Glutamatergic neuron (in vitro differentiated cells): ENCODE measurements around the gene ITPK1. TPM values are rescaled to one million over a fixed set of nuclear protein-coding genes. Genes with fewer than 3 reads are reported as not detected.
A peak's percentile ranks its signal among the peaks of the same experiment; 100 is the strongest.

Experiments used
- DNase-seq: peaks from one replicate; pipeline ENCODE4 v3.0.0; 2022
- H3K27ac Mint-ChIP-seq: one replicate; pipeline ENCODE4 v1.8.0; 2020; ENCODE audit warnings: mild to moderate bottlenecking, mixed read lengths, inconsistent platforms; ENCODE audit not compliant: unreplicated experiment
- H3K27me3 Mint-ChIP-seq: one replicate; pipeline ENCODE4 v1.8.0; 2020; ENCODE audit warnings: mild to moderate bottlenecking, moderate library complexity, mixed read lengths, inconsistent platforms; ENCODE audit not compliant: unreplicated experiment
- H3K36me3 Mint-ChIP-seq: one replicate; pipeline ENCODE4 v1.8.0; 2020; ENCODE audit warnings: mild to moderate bottlenecking, mixed read lengths, inconsistent platforms; ENCODE audit not compliant: unreplicated experiment
- H3K4me1 Mint-ChIP-seq: one replicate; pipeline ENCODE4 v1.8.0; 2020; ENCODE audit warnings: mild to moderate bottlenecking, low read depth, mixed read lengths, inconsistent platforms; ENCODE audit not compliant: unreplicated experiment
- H3K4me3 Mint-ChIP-seq: one replicate; pipeline ENCODE4 v1.8.0; 2020; ENCODE audit warnings: mild to moderate bottlenecking, mixed read lengths, inconsistent platforms; ENCODE audit not compliant: unreplicated experiment
- H3K9me3 Mint-ChIP-seq: one replicate; pipeline ENCODE4 v1.8.0; 2020; ENCODE audit warnings: mild to moderate bottlenecking, moderate library complexity, mixed read lengths, inconsistent platforms; ENCODE audit not compliant: unreplicated experiment
- total RNA-seq: library from RNA; stranded (reverse); fragmentation: NEBNext Ultra II Directional; extraction: Animal tissue kit (Norgen Biotek cat#: 25700); gene quantifications from one replicate; pipeline ENCODE4 v1.2.1, GENCODE V29; 2021; ENCODE audit not compliant: unreplicated experiment
- TF ChIP-seq, protein P1 (sequence below): fragments of 200-600 bp; sonication (generic); IDR thresholded peaks from one replicate; pipeline ENCODE4 v1.5.0; 2021; ENCODE audit not compliant: partially characterized antibody, unreplicated experiment

ITPK1 gene
- total RNA-seq, 1 donor from 2014 or later, result 132 TPM

DNA sequence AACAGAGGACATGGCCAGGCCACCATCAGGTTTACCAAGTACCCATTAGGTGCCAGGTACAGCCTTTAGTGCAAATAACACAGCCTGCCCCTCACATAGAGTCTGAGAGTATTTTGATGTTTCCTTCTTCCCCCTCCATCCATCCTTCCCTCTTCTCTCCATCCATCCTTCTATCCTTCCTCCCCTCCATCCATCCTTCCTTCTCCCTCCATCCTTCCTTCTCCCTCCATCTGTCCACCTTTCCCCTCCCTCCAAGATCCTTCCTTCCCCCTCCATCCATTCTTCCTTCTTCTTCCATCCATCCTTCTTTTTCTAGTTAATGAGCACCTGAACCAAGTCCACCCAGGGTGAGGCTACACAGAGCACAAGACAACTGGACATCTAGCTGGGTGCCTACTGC lies 39.8 kb downstream of the ITPK1 start:
- Mint-ChIP-seq H3K27ac (no peak overlapping the region), H3K27me3 (peaks cover 12% of the 10 kb centered on the region), H3K4me3 (no peak overlapping the region), H3K36me3 (no peaks in the 10 kb centered on the region), H3K4me1 (peaks cover 34% of the 10 kb centered on the region), H3K9me3 (peaks cover 9% of the 10 kb centered on the region)
- TF ChIP-seq, protein P1, sequence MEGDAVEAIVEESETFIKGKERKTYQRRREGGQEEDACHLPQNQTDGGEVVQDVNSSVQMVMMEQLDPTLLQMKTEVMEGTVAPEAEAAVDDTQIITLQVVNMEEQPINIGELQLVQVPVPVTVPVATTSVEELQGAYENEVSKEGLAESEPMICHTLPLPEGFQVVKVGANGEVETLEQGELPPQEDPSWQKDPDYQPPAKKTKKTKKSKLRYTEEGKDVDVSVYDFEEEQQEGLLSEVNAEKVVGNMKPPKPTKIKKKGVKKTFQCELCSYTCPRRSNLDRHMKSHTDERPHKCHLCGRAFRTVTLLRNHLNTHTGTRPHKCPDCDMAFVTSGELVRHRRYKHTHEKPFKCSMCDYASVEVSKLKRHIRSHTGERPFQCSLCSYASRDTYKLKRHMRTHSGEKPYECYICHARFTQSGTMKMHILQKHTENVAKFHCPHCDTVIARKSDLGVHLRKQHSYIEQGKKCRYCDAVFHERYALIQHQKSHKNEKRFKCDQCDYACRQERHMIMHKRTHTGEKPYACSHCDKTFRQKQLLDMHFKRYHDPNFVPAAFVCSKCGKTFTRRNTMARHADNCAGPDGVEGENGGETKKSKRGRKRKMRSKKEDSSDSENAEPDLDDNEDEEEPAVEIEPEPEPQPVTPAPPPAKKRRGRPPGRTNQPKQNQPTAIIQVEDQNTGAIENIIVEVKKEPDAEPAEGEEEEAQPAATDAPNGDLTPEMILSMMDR, result no peak
- DNase-seq, result no peak

DNA sequence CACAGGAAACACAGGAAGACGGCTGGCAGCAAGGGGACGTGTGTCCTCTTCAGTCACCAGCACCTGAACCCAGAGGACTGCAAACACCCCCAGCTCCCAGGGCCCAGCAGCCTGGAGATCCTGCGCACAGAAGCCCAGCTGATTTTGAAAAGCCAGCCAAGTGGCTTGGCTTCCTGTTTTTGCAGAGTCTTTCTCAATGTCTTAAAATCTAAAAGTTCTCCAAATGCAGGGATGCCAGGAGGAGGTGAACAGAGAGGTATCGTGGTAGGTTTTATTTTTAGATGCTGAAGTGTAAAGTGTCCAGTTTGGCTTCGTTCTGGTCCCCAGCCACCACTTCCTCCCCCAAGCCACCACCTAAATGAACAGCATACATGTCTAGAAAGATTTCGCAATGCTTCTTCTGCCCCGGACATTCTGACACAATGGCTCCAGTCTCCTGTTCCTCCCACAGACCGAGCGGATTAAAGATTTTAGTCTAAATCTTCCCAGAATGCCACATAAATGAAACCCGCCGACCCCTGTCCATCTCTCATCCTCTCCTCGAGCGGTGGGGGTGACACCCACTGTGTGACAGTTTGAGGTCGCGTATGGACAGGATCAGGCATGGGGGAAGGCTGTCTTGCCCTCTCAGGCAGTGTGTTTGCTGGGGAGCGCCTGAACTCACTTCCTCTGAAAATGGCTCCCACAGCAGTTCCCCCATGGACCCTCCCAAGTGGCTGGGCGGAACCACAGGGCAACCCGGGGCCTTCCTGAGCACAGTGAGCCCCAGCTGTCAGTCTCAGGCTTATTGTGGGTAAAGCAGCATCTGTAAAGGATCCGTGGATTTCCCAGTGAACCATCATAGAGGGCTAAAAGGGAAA lies 41.6 kb downstream of the ITPK1 start:
- Mint-ChIP-seq H3K27me3 (peaks cover 14% of the 10 kb centered on the region), H3K4me3 (no peak overlapping the region), H3K27ac (no peak overlapping the region), H3K36me3 (no peaks in the 10 kb centered on the region), H3K9me3 (peaks cover 12% of the 10 kb centered on the region), H3K4me1 (peaks cover 45% of the 10 kb centered on the region)
- TF ChIP-seq, protein P1, result no peak
- DNase-seq, result no peak

DNA sequence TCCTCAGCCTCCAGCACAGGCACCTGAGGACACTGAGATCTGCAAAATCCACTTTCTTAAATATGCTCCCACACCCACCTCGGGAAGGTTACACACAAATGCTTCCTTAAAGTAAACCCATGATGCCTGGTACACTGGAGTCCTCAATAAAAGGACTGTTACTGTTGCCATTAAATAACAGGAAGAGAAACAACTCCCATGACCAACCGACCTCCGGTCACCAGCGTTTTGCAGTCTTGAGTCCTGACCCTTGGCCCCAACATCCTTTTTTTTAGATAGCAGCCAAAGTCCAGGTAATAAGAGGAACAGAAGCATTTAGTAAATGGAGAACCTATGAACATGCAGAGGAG lies 42.4 kb downstream of the ITPK1 start:
- H3K27ac Mint-ChIP-seq, result no peak overlapping the region
- peaks cover 52% of the 10 kb centered on the region for H3K4me1 Mint-ChIP-seq
- no peaks in the 10 kb centered on the region for H3K36me3 Mint-ChIP-seq
- peaks cover 14% of the 10 kb centered on the region for H3K9me3 Mint-ChIP-seq
- TF ChIP-seq, protein P1, result no peak
- peaks cover 17% of the 10 kb centered on the region for H3K27me3 Mint-ChIP-seq
- DNase-seq, result no peak
- no peak overlapping the region for H3K4me3 Mint-ChIP-seq

DNA sequence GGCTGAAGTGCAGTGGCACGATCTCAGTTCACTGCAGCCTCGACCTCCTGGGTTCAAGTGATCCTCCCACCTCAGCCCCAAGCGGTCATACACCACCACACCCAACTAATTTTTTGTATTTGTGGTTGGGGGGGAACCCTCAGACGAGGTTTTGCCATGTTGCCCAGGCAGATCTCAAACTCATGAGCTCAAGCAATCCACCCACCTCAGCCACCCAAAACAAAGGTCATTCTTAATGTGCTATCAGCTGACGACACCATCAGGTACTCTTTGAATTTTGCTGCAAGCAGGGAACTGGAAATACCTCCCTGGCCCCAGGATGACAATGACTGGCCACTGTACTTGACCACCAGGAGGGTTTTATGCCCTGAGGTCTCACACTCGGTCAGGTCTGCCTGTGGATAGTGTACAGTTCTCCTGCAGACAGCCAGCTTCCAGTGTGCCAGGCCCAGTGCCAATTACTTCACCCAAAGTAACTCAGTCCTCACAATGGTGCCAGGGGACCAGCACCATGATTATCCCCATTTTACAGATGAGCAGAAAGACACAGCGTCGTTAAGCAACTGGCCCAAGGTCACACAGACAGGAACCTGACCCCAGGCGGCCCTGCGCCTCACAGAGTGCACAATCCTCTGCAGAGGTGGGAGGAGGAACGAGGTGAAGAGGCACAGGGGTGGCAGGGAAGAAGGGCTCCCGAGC lies 42.9 kb downstream of the ITPK1 start:
- H3K36me3 Mint-ChIP-seq, result no peaks in the 10 kb centered on the region
- H3K4me3 Mint-ChIP-seq, result no peak overlapping the region
- peaks cover 17% of the 10 kb centered on the region for H3K27me3 Mint-ChIP-seq
- no peak for DNase-seq
- no peak overlapping the region for H3K27ac Mint-ChIP-seq
- TF ChIP-seq, protein P1, result no peak
- peaks cover 14% of the 10 kb centered on the region for H3K9me3 Mint-ChIP-seq
- peaks cover 57% of the 10 kb centered on the region for H3K4me1 Mint-ChIP-seq

DNA sequence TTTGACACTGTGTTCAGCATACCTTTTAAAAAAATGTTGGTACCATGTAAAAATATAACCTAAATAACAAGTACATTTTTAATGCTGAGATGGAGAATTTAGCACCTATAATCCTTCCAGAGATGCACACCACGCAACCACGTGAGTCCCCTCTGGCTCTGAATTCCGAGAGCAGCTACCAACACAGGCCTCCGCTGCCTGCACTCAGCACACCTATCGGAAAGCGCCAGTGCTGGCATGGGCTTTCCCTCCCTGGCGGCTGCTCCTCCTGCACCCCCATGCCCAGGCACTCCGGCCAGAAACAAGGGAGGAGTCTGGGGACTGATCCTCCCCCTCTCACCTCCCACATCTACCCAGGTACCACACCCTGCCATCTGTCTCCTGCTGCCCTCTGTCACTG lies 47.0 kb downstream of the ITPK1 start:
- Mint-ChIP-seq H3K27me3 (peaks cover 15% of the 10 kb centered on the region), H3K36me3 (no peaks in the 10 kb centered on the region), H3K27ac (peak overlapping the region; percentile 87), H3K9me3 (peaks cover 15% of the 10 kb centered on the region), H3K4me1 (peaks cover 58% of the 10 kb centered on the region), H3K4me3 (peak overlapping the region; percentile 78)
- TF ChIP-seq, protein P1, result no peak
- DNase-seq, result peak; percentile 50
